ENCODE results near the gene PTX4.
"Not testable (repeated sequence)": the region's sequence is repeated elsewhere in the genome, so short reads cannot be mapped to it uniquely, and the experiment has no call there.

Gene PTX4

GRCh38 chr16:1485847-1486496 is 2.8 kb downstream of the PTX4 start:
- no peak for DNase-seq (ENCODE audit: low read depth in 1 of 2, low spot score in 1 of 2)

DNA sequence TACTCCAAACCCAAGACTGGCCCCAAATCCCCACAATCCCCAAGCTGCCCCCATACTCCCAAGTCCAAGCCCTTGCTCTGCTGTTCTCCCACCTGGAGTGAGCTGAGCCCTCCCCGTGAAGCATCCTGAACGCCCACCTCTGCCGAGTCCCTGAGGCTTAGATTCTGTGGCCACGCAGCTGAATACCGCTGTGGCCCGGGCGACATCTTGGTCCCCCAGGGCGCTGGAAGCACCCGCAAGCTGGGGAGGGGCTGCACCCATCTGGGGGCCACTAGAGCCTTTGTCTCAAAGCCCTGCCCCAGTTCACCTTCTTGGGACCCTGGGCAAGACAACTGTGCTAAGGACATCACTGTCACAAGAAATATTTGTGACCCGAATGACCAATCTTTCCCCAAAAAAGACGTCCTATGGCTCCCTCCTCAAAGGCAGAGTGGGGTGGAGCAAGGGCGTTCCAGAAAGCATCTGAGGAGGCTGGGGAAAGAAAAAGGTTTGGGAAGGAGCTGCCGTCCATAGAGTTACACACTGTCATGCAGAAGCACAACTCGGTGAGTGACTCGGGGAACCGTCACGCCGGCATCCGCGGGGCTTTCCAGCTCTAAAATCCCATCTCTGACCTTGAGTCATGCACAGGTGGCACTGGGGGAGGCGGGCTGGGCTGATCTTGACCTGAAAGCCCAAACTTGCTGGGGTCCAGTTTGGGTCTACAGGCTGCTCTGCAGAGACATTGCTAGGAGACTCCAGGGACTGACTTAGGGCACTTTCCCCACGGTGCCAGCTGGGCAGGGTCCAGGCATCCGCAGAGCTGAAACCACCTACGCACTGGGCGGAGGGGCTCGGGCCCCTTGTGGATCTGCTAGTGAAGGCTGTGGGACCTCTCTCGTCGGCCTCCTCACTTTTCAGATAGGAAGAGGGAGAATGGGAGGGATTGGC is 6.6 kb downstream of the PTX4 start:
- no peak for DNase-seq (ENCODE audit: low read depth in 1 of 2, low spot score in 1 of 2)

DNA sequence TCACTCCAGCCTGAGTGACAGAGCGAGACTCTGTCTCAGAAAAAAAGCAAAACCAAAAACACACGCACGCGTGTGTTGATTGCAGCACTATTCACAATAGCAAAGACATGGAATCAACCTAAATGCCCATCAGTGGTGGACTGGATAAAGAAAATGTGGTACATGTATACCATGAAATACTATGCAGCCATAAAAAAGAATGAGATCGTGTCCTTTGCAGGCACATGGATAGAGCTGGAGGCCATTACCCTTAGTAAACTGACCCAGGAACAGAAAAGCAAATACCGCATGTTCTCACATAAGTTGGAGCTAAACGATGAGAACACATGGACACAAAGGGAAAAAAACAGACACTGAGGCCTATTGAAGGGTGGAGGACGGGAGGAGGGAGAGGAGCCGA is 9.8 kb downstream of the PTX4 start:
- not testable (repeated sequence) for DNase-seq (ENCODE audit: low read depth in 1 of 2, low spot score in 1 of 2)

DNA sequence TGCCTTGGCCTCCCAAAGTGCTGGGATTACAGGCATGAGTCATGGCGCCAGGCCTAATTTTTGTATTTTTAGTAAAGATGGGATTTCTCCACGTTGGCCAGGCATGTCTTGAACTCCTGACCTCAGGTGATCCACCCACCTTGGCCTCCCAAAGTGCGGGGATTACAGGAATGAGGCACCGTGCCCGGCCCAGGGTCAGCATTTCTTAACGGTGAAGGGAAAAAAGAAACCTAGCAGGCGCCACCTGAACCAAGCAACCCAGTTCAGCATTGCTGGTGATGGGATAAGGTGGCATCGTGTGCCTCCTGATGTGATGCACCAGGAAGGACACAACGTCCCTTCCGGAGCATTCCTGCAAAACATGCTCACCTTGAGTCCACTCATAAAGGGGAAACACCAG is 11.7 kb downstream of the PTX4 start:
- DNase-seq (ENCODE audit: low read depth in 1 of 2, low spot score in 1 of 2): no peak

DNA sequence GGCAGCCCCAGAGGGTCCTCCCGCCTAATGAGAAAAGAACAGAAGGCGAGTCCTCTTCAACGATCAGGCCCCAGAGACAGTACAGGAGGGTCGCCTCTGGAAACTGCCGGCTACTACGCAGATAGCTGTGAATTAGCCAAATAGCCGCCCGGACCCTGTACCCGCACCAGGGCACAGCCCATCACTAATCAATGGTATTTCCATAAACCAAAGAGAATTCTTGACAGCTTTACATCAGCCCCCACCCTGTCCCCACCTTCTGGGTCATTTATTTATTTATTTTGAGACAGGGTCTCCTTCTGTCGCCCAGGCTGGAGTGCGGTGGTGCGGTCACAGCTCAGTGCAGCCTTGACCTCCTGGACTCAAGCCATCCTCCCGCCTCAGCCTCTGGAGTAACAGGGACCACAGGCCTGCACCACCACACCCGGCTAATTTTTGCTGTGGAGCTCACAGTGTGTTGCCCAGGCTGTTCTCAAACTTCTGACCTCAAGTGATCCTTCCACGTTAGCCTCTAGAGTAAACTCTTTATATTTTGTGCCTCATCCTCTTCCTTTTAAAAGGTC is 13.1 kb downstream of the PTX4 start:
- no peak for DNase-seq (ENCODE audit: low read depth in 1 of 2, low spot score in 1 of 2)

DNA sequence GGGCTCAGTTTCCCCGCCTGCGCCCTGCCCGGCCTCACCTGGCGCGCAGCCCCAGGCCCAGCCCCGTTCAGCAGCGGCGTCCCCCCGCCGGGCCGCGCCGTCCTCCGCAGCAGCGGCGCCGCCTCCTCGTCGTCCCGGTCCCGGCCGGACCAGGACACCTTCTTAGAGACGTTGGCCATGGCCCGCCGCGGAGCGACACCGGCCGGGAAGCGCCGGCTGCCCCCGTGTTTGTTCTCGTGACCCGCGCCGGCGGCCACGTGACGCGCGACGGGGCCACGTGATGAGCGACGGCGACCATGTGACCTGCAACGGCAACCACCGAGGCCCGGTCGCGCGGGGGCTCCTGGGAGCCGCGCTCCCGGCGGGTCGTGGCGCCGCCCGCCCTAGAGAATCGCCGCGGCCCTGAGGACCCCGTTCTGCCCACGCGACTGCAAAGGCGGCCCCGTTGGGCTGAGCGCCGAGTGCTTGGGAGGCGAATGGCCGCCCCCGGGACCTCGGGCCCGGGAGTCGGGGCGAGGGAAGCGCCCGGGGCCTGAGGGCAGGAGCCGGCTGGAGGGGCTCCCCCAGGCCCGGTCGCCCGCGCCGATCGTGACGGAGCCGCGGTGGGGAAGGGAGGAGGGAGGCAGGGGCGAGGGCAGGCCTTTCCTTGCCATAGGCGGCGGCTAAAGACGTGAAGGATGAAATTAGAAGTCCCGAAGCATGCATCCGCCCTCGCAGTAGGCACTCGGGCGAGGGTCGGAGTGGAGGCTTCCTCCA is 13.8 kb downstream of the PTX4 start, which contains the start of gene CLCN7:
CLCN7 (minus strand) TSS at position 233 of the 756 bp plus-strand sequence; CDS start at position 179, 54 bp downstream.
- peak; percentile 75 to 86 for DNase-seq (ENCODE audit: low read depth in 1 of 2, low spot score in 1 of 2)

GRCh38 chr16:1474082-1474795 is 14.5 kb downstream of the PTX4 start:
- DNase-seq (ENCODE audit: low read depth in 1 of 2, low spot score in 1 of 2): no peak

DNA sequence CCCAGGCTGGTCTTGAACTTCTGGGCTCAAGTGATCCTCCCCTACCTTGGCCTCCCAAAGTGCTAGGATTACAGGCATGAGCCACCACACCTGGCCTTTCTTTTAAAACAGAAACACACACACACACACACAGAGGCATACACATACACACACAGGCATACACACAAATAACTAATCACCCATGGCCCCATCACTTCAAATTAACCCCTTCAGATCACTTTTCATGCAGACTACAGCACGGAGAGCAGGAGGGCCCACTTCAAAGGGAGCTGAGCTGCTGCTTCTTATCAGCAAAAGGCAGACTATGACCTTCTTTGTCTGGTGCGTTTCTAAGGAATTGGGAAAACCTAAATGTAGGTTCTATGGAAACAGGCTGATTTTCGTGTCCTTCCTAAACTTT is 15.8 kb downstream of the PTX4 start:
- no peak for DNase-seq (ENCODE audit: low read depth in 1 of 2, low spot score in 1 of 2)

- DNase-seq (ENCODE audit: low read depth in 1 of 2, low spot score in 1 of 2): no peak
Observed at GRCh38 chr16:1471569-1472194, 17.1 kb downstream of the PTX4 start.

- DNase-seq (ENCODE audit: low read depth in 1 of 2, low spot score in 1 of 2): no peak
Observed at GRCh38 chr16:1470481-1471251, 18.1 kb downstream of the PTX4 start.

DNA sequence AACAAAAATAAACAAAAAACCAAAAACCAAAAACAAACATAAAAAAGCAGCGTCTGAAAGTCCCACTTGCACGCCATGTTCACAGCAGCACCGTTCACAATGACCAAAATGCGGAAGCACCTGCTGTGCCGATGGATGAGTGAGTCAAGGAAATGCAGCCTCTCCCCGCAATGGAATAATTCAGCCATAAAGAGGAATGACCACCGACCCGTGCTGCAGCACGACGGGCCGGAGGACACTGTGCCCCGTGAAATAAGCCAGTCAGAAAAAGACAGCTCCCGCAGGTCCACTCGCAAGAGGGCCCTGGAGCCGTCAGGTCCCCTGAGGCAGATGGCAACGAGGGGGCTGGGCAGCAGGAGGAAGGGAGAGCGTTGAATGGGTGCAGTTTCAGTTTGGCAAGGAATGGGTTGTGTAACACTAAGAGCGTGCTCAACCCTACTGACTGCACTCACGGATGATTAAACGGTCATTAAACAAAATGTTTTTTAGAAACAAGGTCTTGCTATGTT is 19.0 kb downstream of the PTX4 start:
- DNase-seq (ENCODE audit: low read depth in 1 of 2, low spot score in 1 of 2): no peak

DNA sequence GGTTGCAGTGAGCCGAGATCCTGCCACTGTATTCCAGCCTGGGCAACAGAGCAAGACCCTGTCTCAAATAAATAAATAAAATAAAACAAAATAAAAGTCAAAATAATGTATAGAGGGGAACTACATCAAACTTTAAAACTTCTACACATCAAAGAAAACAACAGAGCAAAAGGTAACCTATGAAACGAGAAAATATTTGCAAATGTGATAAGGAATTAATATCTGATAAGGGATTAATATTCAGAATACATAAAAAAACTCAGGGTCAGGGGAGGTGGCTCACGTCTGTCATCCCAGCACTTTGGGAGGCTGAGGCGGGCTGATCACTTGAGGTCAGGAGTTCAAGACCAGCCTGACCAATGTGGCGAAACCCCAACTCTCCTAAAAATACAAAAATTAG is 19.6 kb downstream of the PTX4 start:
- not testable (repeated sequence) for DNase-seq (ENCODE audit: low read depth in 1 of 2, low spot score in 1 of 2)

- DNase-seq (ENCODE audit: low read depth in 1 of 2, low spot score in 1 of 2): no peak
Observed at GRCh38 chr16:1468426-1468810, 20.3 kb downstream of the PTX4 start.

- DNase-seq (ENCODE audit: low read depth in 1 of 2, low spot score in 1 of 2): no peak
Observed at GRCh38 chr16:1466968-1467521, 21.7 kb downstream of the PTX4 start.

DNA sequence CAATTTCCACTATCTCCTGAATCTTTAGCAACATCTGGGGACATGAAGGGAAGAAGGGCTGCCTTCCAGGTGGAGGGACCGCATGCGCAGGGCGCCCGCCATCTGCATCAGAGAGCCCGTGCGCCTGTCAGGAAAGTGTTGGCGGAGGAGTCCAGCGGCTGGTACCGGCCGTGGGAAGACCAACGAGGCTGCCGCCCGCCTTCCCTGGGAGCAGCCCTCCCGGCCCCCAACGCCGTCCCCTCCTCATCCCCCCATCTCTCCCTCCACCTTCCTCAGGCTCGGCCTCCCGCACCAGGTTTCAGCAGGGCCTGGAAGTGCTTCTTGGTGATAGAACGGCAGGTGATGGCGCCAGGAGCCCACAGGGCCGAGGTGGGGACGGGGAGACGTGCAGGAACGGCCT is 22.7 kb downstream of the PTX4 start:
- DNase-seq (ENCODE audit: low read depth in 1 of 2, low spot score in 1 of 2): no peak

DNA sequence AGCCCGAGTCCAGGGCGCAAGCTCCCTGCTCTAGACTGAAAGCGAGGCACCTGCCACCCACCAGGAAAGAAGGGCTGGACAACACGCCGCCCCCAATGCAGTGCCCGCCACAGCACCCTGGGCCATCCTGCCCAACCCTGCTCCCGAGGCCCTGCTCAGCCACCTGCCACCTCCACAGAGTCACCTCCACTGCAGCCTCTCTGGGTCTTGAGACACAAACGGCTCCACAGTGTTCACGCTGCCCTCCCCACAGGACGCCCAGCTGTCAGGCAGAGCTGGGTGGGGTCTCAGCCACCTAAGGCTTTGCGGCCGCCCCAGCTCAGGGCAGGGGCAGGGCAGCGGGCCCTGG is 23.2 kb downstream of the PTX4 start:
- no peak for DNase-seq (ENCODE audit: low read depth in 1 of 2, low spot score in 1 of 2)

DNA sequence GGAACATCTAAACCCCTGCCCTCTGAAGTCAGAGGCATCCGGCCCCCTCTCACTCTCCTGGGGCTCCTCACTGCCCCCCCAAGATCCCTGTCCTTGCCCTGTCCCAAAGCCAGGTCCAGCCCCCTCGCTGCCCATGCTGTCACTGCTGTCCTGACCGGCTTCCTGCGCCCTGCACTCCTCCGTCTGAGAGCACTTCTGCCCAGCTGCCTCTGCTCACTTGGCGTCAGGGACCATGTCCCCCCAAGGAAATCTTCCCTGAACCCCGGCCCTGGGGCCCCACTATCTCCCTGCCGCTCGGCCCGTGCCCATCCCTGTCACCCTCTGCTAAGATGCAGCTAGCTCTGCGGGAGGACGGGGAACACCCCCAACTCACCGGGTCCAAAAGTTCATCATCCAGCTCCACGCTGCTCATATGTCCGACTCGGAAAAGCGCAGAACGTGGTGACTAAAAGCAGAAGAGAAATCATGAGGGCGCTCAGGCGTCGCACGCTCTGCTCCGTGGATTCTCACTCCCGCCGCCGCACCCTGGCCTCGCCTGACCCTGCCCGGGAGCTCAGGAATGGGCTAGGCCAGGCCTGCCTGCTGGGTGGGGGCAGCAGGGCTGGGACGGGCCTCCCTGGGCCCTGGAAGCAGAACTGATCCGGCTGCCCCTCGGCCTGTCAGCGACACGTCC is 23.7 kb downstream of the PTX4 start:
- no peak for DNase-seq (ENCODE audit: low read depth in 1 of 2, low spot score in 1 of 2)

- DNase-seq (ENCODE audit: low read depth in 1 of 2, low spot score in 1 of 2): no peak
Observed at GRCh38 chr16:1464196-1464893, 24.4 kb downstream of the PTX4 start.
